T-helper 2 cell treated with Interferon-gamma antibody and Interleukin-4, amounts not matched to agents 100 ng/mL and 5 ng/mL, for 36 hours (primary cell): Measurements from ENCODE around the gene GAS5. TPM values are rescaled to one million over a fixed set of nuclear protein-coding genes. Genes with fewer than 3 reads are reported as not detected.

Source experiments
- intact Hi-C: fragments of 100-400 bp; cut with micrococcal nuclease; formaldehyde crosslinking; loops from one replicate; pipeline ENCODE4 v1.15.1; 2023
- total RNA-seq: library from RNA; stranded (reverse); gene quantifications from 2 replicates; pipeline ENCODE4 v1.2.3, GENCODE V29; 2022

GAS5 gene
- total RNA-seq, 1 donor from 2014 or later = 397 TPM

GRCh38 chr1:173852105-173852504 is 15.7 kb downstream of the GAS5 start:
- intact Hi-C loops = no loop called here

DNA sequence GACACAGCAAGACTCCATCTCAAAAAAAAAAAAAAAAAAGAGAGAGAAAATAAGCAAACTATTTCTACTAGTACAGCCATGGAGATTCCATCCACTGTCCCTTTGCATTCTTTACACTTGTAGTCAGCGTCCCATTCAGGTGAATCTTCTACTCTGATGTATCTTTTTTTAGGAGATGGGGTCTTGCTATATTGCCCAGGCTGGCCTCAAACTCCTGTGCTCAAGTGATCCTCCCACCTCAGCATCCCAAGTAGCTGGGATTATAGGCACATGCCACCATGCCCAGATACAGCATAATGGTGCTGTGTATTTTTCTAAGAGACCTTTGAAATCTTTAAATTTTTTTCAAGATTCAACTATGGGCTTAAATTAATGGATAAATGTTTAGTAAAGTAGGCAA is 35.0 kb downstream of the GAS5 start:
- intact Hi-C loops = no loop called here

- intact Hi-C loops = no loop called here
These were observed 40.2 kb downstream of the GAS5 start for GRCh38 chr1:173827611-173828010.

DNA sequence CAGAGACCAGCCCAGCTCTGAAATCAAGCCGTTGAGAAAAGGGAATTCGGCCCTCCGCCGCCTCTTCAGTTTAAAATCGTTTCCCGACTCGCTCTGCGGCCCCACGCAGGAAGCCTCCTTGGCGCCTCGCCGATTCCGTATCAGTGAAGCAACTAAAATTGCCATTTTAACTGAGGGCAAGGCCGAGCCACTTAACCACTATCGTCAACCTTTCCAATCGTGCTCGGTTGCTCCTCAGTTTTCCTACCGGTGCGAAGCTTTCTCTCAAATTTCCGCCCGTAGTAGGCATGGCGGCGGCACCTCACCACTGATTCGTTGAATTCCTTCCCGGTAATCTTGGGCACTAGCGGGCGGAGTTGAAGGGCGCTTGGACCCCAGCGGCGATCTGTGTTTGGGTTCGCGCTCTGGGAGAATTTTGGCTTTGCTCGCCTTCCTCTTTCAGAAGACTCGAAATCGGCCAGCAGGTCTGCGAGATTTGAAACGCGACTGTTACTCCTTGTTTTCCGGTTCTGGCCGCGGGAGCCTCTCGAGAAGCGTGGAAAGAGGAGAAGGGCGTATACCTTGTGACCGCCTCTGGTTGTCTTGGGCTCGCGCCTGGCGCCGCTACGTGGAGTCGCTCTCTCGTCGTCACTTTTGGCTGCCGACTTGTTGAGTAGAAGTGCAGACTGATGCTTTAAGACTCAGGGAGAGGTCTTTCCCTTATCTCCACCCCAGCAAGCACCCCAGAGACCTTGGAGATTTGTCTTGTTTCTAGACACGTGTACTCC is 43.3 kb downstream of the GAS5 start, which contains the start of the genes CENPL and DARS2:
TSS of gene CENPL (minus strand) at position 569 of the 767 bp plus-strand sequence. CDS start 13,584 bp downstream, outside the sequence.
TSS of gene DARS2 (plus strand) at position 359 of the 767 bp plus-strand sequence. CDS start 557 bp downstream, outside the sequence.
- intact Hi-C loops = loop anchor here (1.0 to 2.0 kb wide), 10 partner anchors 44 to 1292 kb away; partner anchors contain the start of genes CACYBP, PRDX6, RABGAP1L and RC3H1

- intact Hi-C loops = loop anchor here (1.0 to 2.0 kb wide), 9 partner anchors 44 to 1292 kb away; partner anchors contain the start of genes CACYBP, PRDX6, RABGAP1L and RC3H1
These were observed 43.9 kb downstream of the GAS5 start for GRCh38 chr1:173823781-173824314.

- intact Hi-C loops = no loop called here
These were observed 46.1 kb downstream of the GAS5 start for GRCh38 chr1:173821680-173822079.

DNA sequence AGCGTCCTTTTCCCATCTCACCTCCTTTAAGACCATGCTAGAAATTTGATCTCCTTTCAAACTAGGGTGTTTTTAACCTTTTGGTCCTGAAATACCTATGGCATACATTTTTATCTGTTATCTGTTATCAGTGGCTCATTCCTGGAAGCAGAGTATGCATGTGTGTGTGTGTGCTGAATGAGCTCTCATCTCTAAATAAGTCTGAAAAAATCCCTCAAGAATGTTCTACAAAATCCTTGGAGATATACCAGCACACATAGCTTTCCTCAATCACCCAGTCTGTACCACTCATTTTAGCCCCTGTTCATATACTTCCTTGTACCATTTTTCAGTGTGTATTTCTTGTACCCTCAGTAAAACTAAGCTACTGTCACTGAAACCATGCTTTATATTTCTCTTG is 49.3 kb downstream of the GAS5 start:
- intact Hi-C loops = no loop called here

Other genes with a start within 250 kb of the GAS5 start
- not detected in 2 replicates for gene TEX50, start 232.7 kb downstream of the GAS5 start, total RNA-seq
- 0.11 TPM in 1 of 2 replicates, not detected in the other for gene ANKRD45, start 198.1 kb downstream of the GAS5 start, total RNA-seq
- gene KLHL20, start 153.0 kb downstream of the GAS5 start, total RNA-seq = 21.4 and 21.5 TPM in 2 replicates
- 30.6 and 33.2 TPM in 2 replicates for gene DARS2, start 43.3 kb downstream of the GAS5 start, total RNA-seq
- 34.0 and 37.8 TPM in 2 replicates for gene CENPL, start 43.1 kb downstream of the GAS5 start, total RNA-seq
- gene ZBTB37, start 391 bp upstream of the GAS5 start, total RNA-seq = 9.2 and 10.1 TPM in 2 replicates
- 0.18 and 0.43 TPM in 2 replicates for gene SERPINC1, start 49.3 kb upstream of the GAS5 start, total RNA-seq
- 32.1 and 32.2 TPM in 2 replicates for gene RC3H1, start 154.4 kb upstream of the GAS5 start, total RNA-seq